ENCODE measurements around the gene NGEF. TPM values are rescaled to one million over a fixed set of nuclear protein-coding genes. Genes with fewer than 3 reads are reported as not detected.
"Not testable (repeated sequence)": the region's sequence is repeated elsewhere in the genome, so short reads cannot be mapped to it uniquely, and the experiment has no call there.

Gene NGEF
- total and polyA plus RNA-seq, 4 donors: 0.54 to 10.1 (median 2.7) TPM

DNA sequence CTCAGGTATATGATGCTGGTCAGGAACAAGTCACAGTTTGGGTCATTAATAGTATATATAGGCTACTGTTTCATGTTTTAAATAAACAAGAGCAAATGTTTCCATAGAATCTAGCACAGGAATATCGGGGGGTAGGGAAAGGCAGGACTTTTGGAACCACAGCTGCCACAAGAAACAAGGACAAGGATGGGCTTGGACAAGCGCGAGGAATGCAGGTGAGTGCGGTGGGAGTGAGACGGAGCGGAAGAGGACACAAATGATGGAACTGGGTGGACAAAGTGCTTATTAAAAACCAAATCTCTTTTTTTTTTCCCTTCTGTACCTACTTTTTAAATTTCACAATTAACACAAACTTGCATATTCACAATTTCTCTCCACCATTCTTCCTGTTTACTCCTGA lies 93.9 kb downstream of the NGEF start:
- no peaks in the 10 kb centered on the region for H3K4me1 ChIP-seq (ENCODE audit: control insufficient read depth in 1 of 2, insufficient read depth in 2 of 2, low read length in 2 of 2)
- H3K36me3 ChIP-seq (ENCODE audit: control insufficient read depth in 1 of 2, insufficient read depth in 2 of 2, low read length in 1 of 2): no peaks in the 10 kb centered on the region
- no peak overlapping the region for H3K27ac ChIP-seq (ENCODE audit: low read depth in 1 of 2, low read length in 2 of 2)
- DNase-seq (no peak), ATAC-seq (ENCODE audit: low FRiP score) (no peak)
- no peak overlapping the region for H3K4me3 ChIP-seq (ENCODE audit: low read length in 2 of 2)
- no peaks in the 10 kb centered on the region for H3K9me3 ChIP-seq (ENCODE audit: control insufficient read depth, low read length)
- H3K27me3 ChIP-seq (ENCODE audit: control insufficient read depth in 1 of 2, insufficient read depth in 2 of 2, low read length in 1 of 2): no peaks in the 10 kb centered on the region
- intact Hi-C loops (cut with DNase I): no loop called here
- WGBS, 2 donors: 95 to 97% methylated on average over 6 of the region's 6 CpGs

DNA sequence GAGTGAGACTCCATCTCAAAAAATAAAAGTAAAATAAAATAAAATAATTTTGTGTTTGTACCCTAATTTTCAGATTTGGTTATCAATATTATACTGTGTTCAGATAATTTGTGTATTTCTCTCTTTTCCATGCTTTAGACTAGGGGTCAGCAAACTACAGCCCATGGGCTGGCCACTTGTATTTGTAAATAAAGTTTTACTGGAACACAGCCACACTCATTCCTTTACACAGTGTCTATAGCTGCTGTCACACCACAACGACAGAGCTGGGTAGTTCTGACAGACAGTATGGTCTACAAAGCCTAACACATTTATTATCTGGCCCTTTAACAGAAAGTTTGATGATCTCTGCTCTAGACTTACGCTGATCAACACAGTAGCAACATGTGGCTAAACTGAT lies 99.2 kb downstream of the NGEF start:
- Histone ChIP-seq H3K27me3 (ENCODE audit: control insufficient read depth in 1 of 2, insufficient read depth in 2 of 2, low read length in 1 of 2) (no peaks in the 10 kb centered on the region), H3K27ac (ENCODE audit: low read depth in 1 of 2, low read length in 2 of 2) (no peak overlapping the region), H3K4me1 (ENCODE audit: control insufficient read depth in 1 of 2, insufficient read depth in 2 of 2, low read length in 2 of 2) (no peaks in the 10 kb centered on the region), H3K36me3 (ENCODE audit: control insufficient read depth in 1 of 2, insufficient read depth in 2 of 2, low read length in 1 of 2) (no peaks in the 10 kb centered on the region), H3K4me3 (ENCODE audit: low read length in 2 of 2) (no peak overlapping the region), H3K9me3 (ENCODE audit: control insufficient read depth, low read length) (no peaks in the 10 kb centered on the region)
- DNase-seq: no peak
- no peak for ATAC-seq (ENCODE audit: low FRiP score)
- intact Hi-C loops (cut with DNase I): no loop called here
- WGBS, 2 donors: 72 to 82% methylated on average over 2 of the region's 2 CpGs

DNA sequence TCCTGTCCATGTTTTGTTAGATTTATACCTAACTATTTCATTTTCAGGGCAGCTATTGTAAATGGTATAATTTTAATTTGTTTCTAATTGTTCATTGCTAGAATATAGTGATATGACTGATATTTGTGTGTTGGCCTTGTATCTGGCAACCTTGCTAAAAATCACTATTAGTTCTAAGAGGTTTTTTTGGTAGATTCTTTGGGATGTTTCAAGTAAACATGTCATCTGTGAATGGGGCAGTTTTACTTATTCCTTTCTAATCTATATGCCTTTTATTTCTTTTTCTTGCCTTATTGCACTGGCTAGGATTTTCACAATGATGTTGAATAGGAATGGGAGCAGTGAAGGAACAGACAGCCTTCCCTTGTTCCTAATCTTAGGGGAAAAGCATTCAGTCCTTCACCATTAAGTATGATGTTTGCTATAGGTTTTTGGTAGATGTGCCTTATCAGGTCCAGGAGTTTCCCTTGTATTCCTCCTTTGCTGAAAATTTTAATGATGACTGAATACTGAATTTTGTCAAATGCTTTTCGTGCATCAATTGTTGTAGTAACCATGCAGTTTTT lies 101.3 kb downstream of the NGEF start:
- DNase-seq (no peak), ATAC-seq (ENCODE audit: low FRiP score) (no peak)
- no peaks in the 10 kb centered on the region for H3K9me3 ChIP-seq (ENCODE audit: control insufficient read depth, low read length)
- H3K27me3 ChIP-seq (ENCODE audit: control insufficient read depth in 1 of 2, insufficient read depth in 2 of 2, low read length in 1 of 2): no peaks in the 10 kb centered on the region
- intact Hi-C loops (cut with DNase I): no loop called here
- H3K36me3 ChIP-seq (ENCODE audit: control insufficient read depth in 1 of 2, insufficient read depth in 2 of 2, low read length in 1 of 2): no peaks in the 10 kb centered on the region
- H3K4me1 ChIP-seq (ENCODE audit: control insufficient read depth in 1 of 2, insufficient read depth in 2 of 2, low read length in 2 of 2): no peaks in the 10 kb centered on the region
- H3K4me3 ChIP-seq (ENCODE audit: low read length in 2 of 2): no peak overlapping the region
- WGBS, 2 donors: 58 to 64% methylated on average over 1 of the region's 1 CpG
- H3K27ac ChIP-seq (ENCODE audit: low read depth in 1 of 2, low read length in 2 of 2): no peak overlapping the region

DNA sequence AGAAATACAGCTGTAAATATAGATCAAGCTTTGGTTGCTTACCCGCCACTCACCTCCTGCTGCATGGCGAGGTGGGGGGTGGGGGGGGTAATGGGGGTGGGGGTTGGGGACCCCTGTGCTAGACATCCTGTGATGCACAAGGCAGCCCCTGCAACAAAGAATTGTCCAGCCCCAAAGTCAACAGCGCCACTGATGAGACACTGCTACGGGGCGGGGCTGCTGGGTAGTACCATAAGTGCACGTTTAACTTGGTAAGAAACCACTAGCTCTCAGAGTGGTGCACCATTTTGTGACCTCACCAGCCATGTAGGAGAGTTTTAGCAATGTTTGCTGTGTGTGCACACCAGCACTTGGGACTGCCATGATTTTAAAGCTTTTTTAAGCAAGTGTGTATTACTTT lies 102.7 kb downstream of the NGEF start:
- no peaks in the 10 kb centered on the region for H3K4me1 ChIP-seq (ENCODE audit: control insufficient read depth in 1 of 2, insufficient read depth in 2 of 2, low read length in 2 of 2)
- no peaks in the 10 kb centered on the region for H3K9me3 ChIP-seq (ENCODE audit: control insufficient read depth, low read length)
- 96 to 98% methylated on average over 6 of the region's 6 CpGs for WGBS, 2 donors
- H3K27ac ChIP-seq (ENCODE audit: low read depth in 1 of 2, low read length in 2 of 2): no peak overlapping the region
- DNase-seq (no peak), ATAC-seq (ENCODE audit: low FRiP score) (no peak)
- H3K36me3 ChIP-seq (ENCODE audit: control insufficient read depth in 1 of 2, insufficient read depth in 2 of 2, low read length in 1 of 2): no peaks in the 10 kb centered on the region
- intact Hi-C loops (cut with DNase I): no loop called here
- no peak overlapping the region for H3K4me3 ChIP-seq (ENCODE audit: low read length in 2 of 2)
- no peaks in the 10 kb centered on the region for H3K27me3 ChIP-seq (ENCODE audit: control insufficient read depth in 1 of 2, insufficient read depth in 2 of 2, low read length in 1 of 2)

DNA sequence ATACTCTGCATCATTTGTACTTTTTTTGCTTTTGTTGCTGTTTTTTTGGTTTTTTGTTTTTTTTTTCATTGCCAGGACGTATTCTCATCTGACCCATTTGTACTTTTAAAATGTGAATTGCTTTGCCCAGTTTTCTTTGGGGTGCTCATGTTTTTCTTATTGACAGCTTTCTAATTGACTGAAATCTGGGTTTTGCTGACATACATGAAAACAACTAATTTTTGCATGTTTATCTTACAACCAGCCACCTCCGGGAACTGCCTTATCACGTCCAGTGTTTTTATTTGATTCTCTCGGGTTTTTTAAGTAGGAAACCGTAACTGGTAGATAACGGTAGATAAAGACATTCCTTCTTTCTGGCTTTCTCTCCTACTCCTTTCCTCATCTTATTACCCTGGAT lies 104.4 kb downstream of the NGEF start:
- intact Hi-C loops (cut with DNase I): no loop called here
- Histone ChIP-seq H3K4me1 (ENCODE audit: control insufficient read depth in 1 of 2, insufficient read depth in 2 of 2, low read length in 2 of 2) (no peaks in the 10 kb centered on the region), H3K9me3 (ENCODE audit: control insufficient read depth, low read length) (no peaks in the 10 kb centered on the region), H3K4me3 (ENCODE audit: low read length in 2 of 2) (no peak overlapping the region), H3K27me3 (ENCODE audit: control insufficient read depth in 1 of 2, insufficient read depth in 2 of 2, low read length in 1 of 2) (no peaks in the 10 kb centered on the region), H3K27ac (ENCODE audit: low read depth in 1 of 2, low read length in 2 of 2) (no peak overlapping the region), H3K36me3 (ENCODE audit: control insufficient read depth in 1 of 2, insufficient read depth in 2 of 2, low read length in 1 of 2) (no peaks in the 10 kb centered on the region)
- DNase-seq (no peak), ATAC-seq (ENCODE audit: low FRiP score) (no peak)
- 25 to 35% methylated on average over 6 of the region's 6 CpGs for WGBS, 2 donors

DNA sequence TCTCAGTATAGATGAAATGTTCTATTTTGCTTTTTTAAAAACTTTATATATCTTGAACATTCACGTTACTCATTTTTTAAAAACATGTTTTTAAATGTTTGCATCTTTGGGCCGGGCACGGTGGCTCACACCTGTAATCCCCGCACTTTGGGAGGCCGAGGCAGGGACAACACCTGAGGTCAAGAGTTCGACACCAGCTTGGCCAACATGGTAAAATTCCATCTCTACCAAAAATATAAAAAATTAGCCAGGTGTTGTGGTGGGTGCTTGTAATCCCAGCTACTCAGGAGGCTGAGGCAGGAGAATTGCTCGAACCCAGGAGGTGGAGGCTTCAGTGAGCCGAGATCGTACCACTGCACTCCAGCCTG lies 105.4 kb downstream of the NGEF start:
- H3K4me1 ChIP-seq (ENCODE audit: control insufficient read depth in 1 of 2, insufficient read depth in 2 of 2, low read length in 2 of 2); H3K27me3 ChIP-seq (ENCODE audit: control insufficient read depth in 1 of 2, insufficient read depth in 2 of 2, low read length in 1 of 2); H3K4me3 ChIP-seq (ENCODE audit: low read length in 2 of 2); H3K27ac ChIP-seq (ENCODE audit: low read depth in 1 of 2, low read length in 2 of 2); DNase-seq; intact Hi-C loops (cut with DNase I); H3K9me3 ChIP-seq (ENCODE audit: control insufficient read depth, low read length); H3K36me3 ChIP-seq (ENCODE audit: control insufficient read depth in 1 of 2, insufficient read depth in 2 of 2, low read length in 1 of 2); ATAC-seq (ENCODE audit: low FRiP score): not testable (repeated sequence)
- WGBS, 2 donors: 93 to 95% methylated on average over 9 of the region's 9 CpGs

DNA sequence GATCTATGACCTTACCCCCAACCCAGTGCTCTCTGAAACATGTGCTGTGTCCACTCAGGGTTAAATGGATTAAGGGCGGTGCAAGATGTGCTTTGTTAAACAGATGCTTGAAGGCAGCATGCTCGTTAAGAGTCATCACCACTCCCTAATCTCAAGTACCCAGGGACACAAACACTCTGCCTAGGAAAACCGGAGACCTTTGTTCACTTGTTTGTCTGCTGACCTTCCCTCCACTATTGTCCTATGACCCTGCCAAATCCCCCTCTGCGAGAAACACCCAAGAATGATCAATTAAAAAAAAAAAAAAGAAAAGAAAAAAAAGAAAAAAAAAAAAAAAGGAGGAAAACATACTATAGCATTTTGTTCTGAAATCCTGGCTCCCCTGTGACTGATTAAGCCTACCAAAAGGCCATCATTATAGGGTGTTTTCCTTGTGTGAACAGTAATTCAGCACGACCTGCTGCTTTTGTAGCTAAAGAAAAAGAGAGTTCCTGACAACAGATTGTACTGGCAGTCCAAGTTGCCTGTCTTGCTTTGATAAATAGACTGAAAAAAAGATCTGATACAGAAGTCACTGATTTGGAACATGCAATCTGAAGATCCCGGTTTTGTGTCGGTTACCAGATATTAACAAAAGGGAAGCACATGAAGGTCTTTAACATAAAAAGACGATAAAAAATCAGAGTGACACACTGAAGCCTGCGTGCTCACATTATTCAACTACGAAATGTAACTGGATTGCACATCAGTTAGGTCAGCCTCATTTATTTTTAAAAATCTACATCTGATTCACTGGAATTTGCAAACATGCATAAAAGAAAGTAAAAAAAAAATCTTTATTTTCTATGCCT lies 106.0 kb downstream of the NGEF start:
- H3K9me3 ChIP-seq (ENCODE audit: control insufficient read depth, low read length); intact Hi-C loops (cut with DNase I); DNase-seq; H3K36me3 ChIP-seq (ENCODE audit: control insufficient read depth in 1 of 2, insufficient read depth in 2 of 2, low read length in 1 of 2); H3K27me3 ChIP-seq (ENCODE audit: control insufficient read depth in 1 of 2, insufficient read depth in 2 of 2, low read length in 1 of 2); H3K4me1 ChIP-seq (ENCODE audit: control insufficient read depth in 1 of 2, insufficient read depth in 2 of 2, low read length in 2 of 2); H3K4me3 ChIP-seq (ENCODE audit: low read length in 2 of 2); ATAC-seq (ENCODE audit: low FRiP score); H3K27ac ChIP-seq (ENCODE audit: low read depth in 1 of 2, low read length in 2 of 2): not testable (repeated sequence)
- WGBS, 2 donors: 74 to 79% methylated on average over 8 to 10 of the region's 10 CpGs

DNA sequence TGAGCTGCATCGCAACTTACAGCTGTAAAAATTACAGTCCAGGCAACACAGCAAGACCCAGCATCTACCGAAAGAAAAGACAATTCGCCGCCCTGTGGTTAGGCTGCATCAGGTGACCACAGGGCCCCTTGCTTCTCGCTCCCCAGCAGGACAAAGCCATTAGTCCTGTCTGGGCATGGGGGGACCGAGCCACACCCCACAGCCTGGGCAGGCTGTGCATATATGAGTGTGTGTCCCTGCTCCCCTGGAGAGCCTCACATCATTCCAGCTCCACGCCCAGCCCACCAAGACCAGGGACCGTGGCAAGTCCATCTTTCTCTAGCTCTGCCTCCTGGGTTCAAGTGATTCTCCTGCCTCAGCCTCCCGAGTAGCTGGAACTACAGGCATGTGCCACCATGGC lies 109.1 kb downstream of the NGEF start:
- DNase-seq: no peak
- Histone ChIP-seq H3K9me3 (ENCODE audit: control insufficient read depth, low read length) (no peaks in the 10 kb centered on the region), H3K27me3 (ENCODE audit: control insufficient read depth in 1 of 2, insufficient read depth in 2 of 2, low read length in 1 of 2) (no peaks in the 10 kb centered on the region), H3K4me1 (ENCODE audit: control insufficient read depth in 1 of 2, insufficient read depth in 2 of 2, low read length in 2 of 2) (no peaks in the 10 kb centered on the region), H3K27ac (ENCODE audit: low read depth in 1 of 2, low read length in 2 of 2) (no peak overlapping the region), H3K36me3 (ENCODE audit: control insufficient read depth in 1 of 2, insufficient read depth in 2 of 2, low read length in 1 of 2) (no peaks in the 10 kb centered on the region), H3K4me3 (ENCODE audit: low read length in 2 of 2) (no peak overlapping the region)
- ATAC-seq (ENCODE audit: low FRiP score): no peak
- intact Hi-C loops (cut with DNase I): no loop called here
- 80 to 86% methylated on average over 9 of the region's 9 CpGs for WGBS, 2 donors

All from aorta (tissue), 5 donors.